Measurements from ENCODE around the gene ZNF844.

The ZNF844 gene
- long read RNA-seq, partial matches to known transcripts = 0 of 9 reads
- long read RNA-seq, other reads (novel, unspliced or antisense) = 9 of 9 reads

- no peak for DNase-seq (ENCODE audit: low read depth in 1 of 2, low spot score in 1 of 2)
- Histone ChIP-seq H3K4me3 (replicated peaks; ENCODE audit: insufficient read depth, low read length) (no peak within 1 kb of the TSS), H3K27ac (replicated peaks) (no peak within 1 kb of the TSS), H3K27me3 (ENCODE audit: insufficient read depth, poor library complexity, severe bottlenecking) (no peaks in the 10 kb centered on the region)
- TF ChIP-seq SPI1 (IDR thresholded peaks at IDR 0.05; ENCODE audit: borderline replicate concordance, low read depth) = no peak
- TF ChIP-seq, protein P1, sequence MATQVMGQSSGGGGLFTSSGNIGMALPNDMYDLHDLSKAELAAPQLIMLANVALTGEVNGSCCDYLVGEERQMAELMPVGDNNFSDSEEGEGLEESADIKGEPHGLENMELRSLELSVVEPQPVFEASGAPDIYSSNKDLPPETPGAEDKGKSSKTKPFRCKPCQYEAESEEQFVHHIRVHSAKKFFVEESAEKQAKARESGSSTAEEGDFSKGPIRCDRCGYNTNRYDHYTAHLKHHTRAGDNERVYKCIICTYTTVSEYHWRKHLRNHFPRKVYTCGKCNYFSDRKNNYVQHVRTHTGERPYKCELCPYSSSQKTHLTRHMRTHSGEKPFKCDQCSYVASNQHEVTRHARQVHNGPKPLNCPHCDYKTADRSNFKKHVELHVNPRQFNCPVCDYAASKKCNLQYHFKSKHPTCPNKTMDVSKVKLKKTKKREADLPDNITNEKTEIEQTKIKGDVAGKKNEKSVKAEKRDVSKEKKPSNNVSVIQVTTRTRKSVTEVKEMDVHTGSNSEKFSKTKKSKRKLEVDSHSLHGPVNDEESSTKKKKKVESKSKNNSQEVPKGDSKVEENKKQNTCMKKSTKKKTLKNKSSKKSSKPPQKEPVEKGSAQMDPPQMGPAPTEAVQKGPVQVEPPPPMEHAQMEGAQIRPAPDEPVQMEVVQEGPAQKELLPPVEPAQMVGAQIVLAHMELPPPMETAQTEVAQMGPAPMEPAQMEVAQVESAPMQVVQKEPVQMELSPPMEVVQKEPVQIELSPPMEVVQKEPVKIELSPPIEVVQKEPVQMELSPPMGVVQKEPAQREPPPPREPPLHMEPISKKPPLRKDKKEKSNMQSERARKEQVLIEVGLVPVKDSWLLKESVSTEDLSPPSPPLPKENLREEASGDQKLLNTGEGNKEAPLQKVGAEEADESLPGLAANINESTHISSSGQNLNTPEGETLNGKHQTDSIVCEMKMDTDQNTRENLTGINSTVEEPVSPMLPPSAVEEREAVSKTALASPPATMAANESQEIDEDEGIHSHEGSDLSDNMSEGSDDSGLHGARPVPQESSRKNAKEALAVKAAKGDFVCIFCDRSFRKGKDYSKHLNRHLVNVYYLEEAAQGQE (IDR thresholded peaks at IDR 0.05; ENCODE audit: insufficient replicate concordance, low read depth) = no peak
- TF ChIP-seq, protein P2, sequence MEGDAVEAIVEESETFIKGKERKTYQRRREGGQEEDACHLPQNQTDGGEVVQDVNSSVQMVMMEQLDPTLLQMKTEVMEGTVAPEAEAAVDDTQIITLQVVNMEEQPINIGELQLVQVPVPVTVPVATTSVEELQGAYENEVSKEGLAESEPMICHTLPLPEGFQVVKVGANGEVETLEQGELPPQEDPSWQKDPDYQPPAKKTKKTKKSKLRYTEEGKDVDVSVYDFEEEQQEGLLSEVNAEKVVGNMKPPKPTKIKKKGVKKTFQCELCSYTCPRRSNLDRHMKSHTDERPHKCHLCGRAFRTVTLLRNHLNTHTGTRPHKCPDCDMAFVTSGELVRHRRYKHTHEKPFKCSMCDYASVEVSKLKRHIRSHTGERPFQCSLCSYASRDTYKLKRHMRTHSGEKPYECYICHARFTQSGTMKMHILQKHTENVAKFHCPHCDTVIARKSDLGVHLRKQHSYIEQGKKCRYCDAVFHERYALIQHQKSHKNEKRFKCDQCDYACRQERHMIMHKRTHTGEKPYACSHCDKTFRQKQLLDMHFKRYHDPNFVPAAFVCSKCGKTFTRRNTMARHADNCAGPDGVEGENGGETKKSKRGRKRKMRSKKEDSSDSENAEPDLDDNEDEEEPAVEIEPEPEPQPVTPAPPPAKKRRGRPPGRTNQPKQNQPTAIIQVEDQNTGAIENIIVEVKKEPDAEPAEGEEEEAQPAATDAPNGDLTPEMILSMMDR (IDR thresholded peaks at IDR 0.05; ENCODE audit: insufficient read depth, low read length) = no peak
Observed at GRCh38 chr19:12064590-12065538, at the start of gene ZNF844. TSS of gene ZNF844 (plus strand) at chr19:12064731. CDS start at chr19:12064874, 143 bp downstream.

DNA sequence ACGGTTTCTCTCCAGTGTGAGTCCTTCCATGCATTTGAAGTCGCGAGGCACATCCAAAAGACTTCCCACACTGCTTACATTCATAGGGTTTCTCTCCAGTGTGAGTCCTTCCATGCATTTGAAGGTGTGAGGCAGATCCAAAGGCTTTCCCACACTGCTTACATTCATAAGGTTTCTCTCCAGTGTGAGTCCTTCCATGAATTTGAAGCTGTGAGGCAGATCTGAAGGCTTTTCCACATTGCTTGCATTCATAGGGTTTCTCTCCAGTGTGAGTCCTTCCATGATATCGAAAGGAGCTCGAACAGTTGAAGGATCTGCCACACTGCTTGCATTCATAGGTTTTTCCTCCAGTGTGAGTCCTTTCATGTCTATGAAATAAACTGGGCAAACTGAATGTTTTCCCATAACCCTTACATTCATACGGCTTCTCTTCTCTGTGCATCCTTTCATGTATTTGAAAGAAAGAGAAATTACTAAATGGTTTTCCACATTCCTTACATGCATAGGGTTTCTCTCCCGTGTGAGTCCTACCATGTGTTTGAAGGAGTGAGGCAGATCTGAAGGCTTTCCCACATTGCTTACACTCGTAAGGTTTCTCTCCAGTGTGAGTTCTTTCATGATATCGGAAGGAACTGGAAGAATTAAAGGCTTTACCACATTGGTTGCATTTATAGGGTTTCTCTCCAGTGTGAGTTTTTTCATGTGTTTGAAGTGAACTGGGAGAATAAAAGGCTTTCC lies 49.3 kb upstream of the ZNF844 start:
- Histone ChIP-seq H3K27me3 (ENCODE audit: insufficient read depth, poor library complexity, severe bottlenecking) (no peaks in the 10 kb centered on the region), H3K4me3 (replicated peaks; ENCODE audit: insufficient read depth, low read length) (no peak overlapping the region), H3K27ac (replicated peaks) (no peak overlapping the region)
- DNase-seq (ENCODE audit: low read depth in 1 of 2, low spot score in 1 of 2) = no peak
- TF ChIP-seq GABPA (IDR thresholded peaks at IDR 0.05; ENCODE audit: low read depth) (no peak), SPI1 (IDR thresholded peaks at IDR 0.05; ENCODE audit: borderline replicate concordance, low read depth) (no peak), POLR2AphosphoS5 (IDR thresholded peaks at IDR 0.05; ENCODE audit: low read depth) (no peak)
- TF ChIP-seq, protein P1 (IDR thresholded peaks at IDR 0.05; ENCODE audit: insufficient replicate concordance, low read depth) = no peak
- TF ChIP-seq, protein P2 (IDR thresholded peaks at IDR 0.05; ENCODE audit: insufficient read depth, low read length) = no peak

DNA sequence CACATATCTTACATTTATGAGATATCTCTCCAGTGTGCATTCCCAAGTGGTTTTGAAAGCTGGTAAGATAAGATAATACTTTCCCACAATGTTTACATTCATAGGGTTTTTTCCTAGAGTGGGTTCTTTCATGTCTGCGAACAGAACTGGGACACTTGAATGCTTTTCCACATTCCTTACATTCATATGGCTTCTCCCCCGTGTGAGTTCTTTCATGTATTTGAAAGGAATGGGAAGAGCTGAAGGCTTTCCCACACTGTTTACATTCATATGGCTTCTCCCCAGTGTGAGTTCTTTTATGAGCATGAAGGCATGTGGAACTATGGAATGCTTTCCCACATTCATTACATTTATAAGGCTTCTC lies 48.8 kb upstream of the ZNF844 start:
- DNase-seq (ENCODE audit: low read depth in 1 of 2, low spot score in 1 of 2) = no peak
- no peak overlapping the region for H3K4me3 ChIP-seq (replicated peaks; ENCODE audit: insufficient read depth, low read length)
- H3K27me3 ChIP-seq (ENCODE audit: insufficient read depth, poor library complexity, severe bottlenecking) = no peaks in the 10 kb centered on the region
- no peak overlapping the region for H3K27ac ChIP-seq (replicated peaks)
- no peak for TF ChIP-seq GABPA (IDR thresholded peaks at IDR 0.05; ENCODE audit: low read depth)
- TF ChIP-seq POLR2AphosphoS5 (IDR thresholded peaks at IDR 0.05; ENCODE audit: low read depth) = no peak
- no peak for TF ChIP-seq SPI1 (IDR thresholded peaks at IDR 0.05; ENCODE audit: borderline replicate concordance, low read depth)
- TF ChIP-seq, protein P1 (IDR thresholded peaks at IDR 0.05; ENCODE audit: insufficient replicate concordance, low read depth) = no peak
- TF ChIP-seq, protein P2 (IDR thresholded peaks at IDR 0.05; ENCODE audit: insufficient read depth, low read length) = no peak

Measured in HL-60 (cell line).